ACC112 (cell line): ENCODE measurements around the gene HHIPL1.

Source experiments
- H2AFZ ChIP-seq: fragments of 200-600 bp; sonication (generic); one replicate; pipeline ENCODE4 v1.6.0; 2017; ENCODE audit warnings: antibody characterized with exemption, low read length; ENCODE audit not compliant: unreplicated experiment
- H3K27ac ChIP-seq: fragments of 200-600 bp; sonication (generic); 2 replicates; pipeline ENCODE4 v1.5.1; 2014; ENCODE audit warnings: low read depth, mild to moderate bottlenecking, antibody characterized with exemption, low read length, moderate library complexity
- H3K27me3 ChIP-seq: fragments of 200-600 bp; sonication (generic); 2 replicates; pipeline ENCODE4 v1.6.1; 2014; ENCODE audit warnings: mild to moderate bottlenecking, antibody characterized with exemption, low read length, moderate library complexity, mixed read lengths; ENCODE audit not compliant: insufficient read depth
- H3K36me3 ChIP-seq: fragments of 200-600 bp; sonication (generic); 2 replicates; pipeline ENCODE4 v1.6.1; 2016; ENCODE audit warnings: mild to moderate bottlenecking, antibody characterized with exemption, low read length, moderate library complexity, mixed read lengths; ENCODE audit not compliant: insufficient read depth
- H3K4me1 ChIP-seq: fragments of 200-600 bp; sonication (generic); one replicate; pipeline ENCODE4 v1.6.1; 2016; ENCODE audit warnings: low read length, mixed read lengths; ENCODE audit not compliant: insufficient read depth, unreplicated experiment, control insufficient read depth
- H3K4me3 ChIP-seq: fragments of 200-600 bp; sonication (generic); 2 replicates; pipeline ENCODE4 v1.5.1; 2014; ENCODE audit warnings: mild to moderate bottlenecking, low read depth, low read length
- H3K79me2 ChIP-seq: fragments of 200-600 bp; sonication (generic); one replicate; pipeline ENCODE4 v1.6.0; 2016; ENCODE audit warnings: low read length; ENCODE audit not compliant: control insufficient read depth, unreplicated experiment, insufficient read depth

Gene HHIPL1

GRCh38 chr14:99704037-99704436 lies 59.1 kb downstream of the HHIPL1 start:
- Histone ChIP-seq H2AFZ (no peak overlapping the region), H3K36me3 (no peaks in the 10 kb centered on the region), H3K4me3 (no peak overlapping the region), H3K27me3 (peaks cover 11% of the 10 kb centered on the region; the same call in 1 of the 2 replicates), H3K27ac (no peak overlapping the region), H3K4me1 (no peaks in the 10 kb centered on the region), H3K79me2 (no peaks in the 10 kb centered on the region)

GRCh38 chr14:99706107-99706900 lies 61.4 kb downstream of the HHIPL1 start:
- H3K36me3 ChIP-seq = no peaks in the 10 kb centered on the region

DNA sequence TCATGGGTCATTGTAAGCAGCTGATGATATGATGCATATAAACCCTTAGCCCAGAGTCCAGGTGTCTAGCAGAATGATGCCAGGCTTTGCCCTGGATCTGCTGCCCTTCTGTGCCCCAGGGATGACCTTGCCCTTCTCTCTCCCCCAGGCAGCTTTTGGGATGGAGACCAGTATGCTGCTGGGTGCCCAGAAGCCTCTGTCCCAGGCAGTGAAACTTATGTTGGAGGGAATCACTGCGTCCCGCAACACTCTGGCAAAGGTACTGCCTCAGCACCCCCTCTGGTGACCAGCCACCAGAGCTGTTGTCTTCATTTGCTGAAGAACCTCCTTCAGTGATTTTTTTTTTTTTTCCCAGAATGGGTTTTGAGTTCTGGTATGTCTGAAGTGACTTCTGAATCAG lies 62.5 kb downstream of the HHIPL1 start:
- no peaks in the 10 kb centered on the region for H3K79me2 ChIP-seq
- no peak overlapping the region for H3K27ac ChIP-seq
- no peaks in the 10 kb centered on the region for H3K36me3 ChIP-seq
- H3K4me1 ChIP-seq = no peaks in the 10 kb centered on the region
- peaks cover 44% of the 10 kb centered on the region for H3K27me3 ChIP-seq
- H2AFZ ChIP-seq = no peak overlapping the region
- no peak overlapping the region for H3K4me3 ChIP-seq

More at GRCh38 chr14:99706107-99706900, 61.4 kb downstream of the HHIPL1 start:
- Histone ChIP-seq H3K4me1 (no peaks in the 10 kb centered on the region), H2AFZ (no peak overlapping the region), H3K79me2 (no peaks in the 10 kb centered on the region), H3K27me3 (peaks cover 33% of the 10 kb centered on the region), H3K27ac (no peak overlapping the region), H3K4me3 (no peak overlapping the region)

- Histone ChIP-seq H3K4me3 (no peak overlapping the region), H3K36me3 (no peaks in the 10 kb centered on the region), H3K27me3 (peaks cover 49% of the 10 kb centered on the region), H3K27ac (no peak overlapping the region), H2AFZ (no peak overlapping the region), H3K4me1 (no peaks in the 10 kb centered on the region), H3K79me2 (no peaks in the 10 kb centered on the region)
Observed at GRCh38 chr14:99707921-99708320, 63.0 kb downstream of the HHIPL1 start.

GRCh38 chr14:99708449-99708848 lies 63.5 kb downstream of the HHIPL1 start:
- Histone ChIP-seq H3K79me2 (no peaks in the 10 kb centered on the region), H3K4me3 (no peak overlapping the region), H2AFZ (no peak overlapping the region), H3K36me3 (no peaks in the 10 kb centered on the region), H3K27ac (no peak overlapping the region), H3K4me1 (no peaks in the 10 kb centered on the region), H3K27me3 (peaks cover 50% of the 10 kb centered on the region)

- Histone ChIP-seq H3K27ac (no peak overlapping the region), H2AFZ (no peak overlapping the region), H3K79me2 (no peaks in the 10 kb centered on the region), H3K36me3 (no peaks in the 10 kb centered on the region), H3K4me1 (no peaks in the 10 kb centered on the region), H3K4me3 (no peak overlapping the region), H3K27me3 (peaks cover 45% of the 10 kb centered on the region)
Observed at GRCh38 chr14:99713972-99714371, 69.0 kb downstream of the HHIPL1 start.

DNA sequence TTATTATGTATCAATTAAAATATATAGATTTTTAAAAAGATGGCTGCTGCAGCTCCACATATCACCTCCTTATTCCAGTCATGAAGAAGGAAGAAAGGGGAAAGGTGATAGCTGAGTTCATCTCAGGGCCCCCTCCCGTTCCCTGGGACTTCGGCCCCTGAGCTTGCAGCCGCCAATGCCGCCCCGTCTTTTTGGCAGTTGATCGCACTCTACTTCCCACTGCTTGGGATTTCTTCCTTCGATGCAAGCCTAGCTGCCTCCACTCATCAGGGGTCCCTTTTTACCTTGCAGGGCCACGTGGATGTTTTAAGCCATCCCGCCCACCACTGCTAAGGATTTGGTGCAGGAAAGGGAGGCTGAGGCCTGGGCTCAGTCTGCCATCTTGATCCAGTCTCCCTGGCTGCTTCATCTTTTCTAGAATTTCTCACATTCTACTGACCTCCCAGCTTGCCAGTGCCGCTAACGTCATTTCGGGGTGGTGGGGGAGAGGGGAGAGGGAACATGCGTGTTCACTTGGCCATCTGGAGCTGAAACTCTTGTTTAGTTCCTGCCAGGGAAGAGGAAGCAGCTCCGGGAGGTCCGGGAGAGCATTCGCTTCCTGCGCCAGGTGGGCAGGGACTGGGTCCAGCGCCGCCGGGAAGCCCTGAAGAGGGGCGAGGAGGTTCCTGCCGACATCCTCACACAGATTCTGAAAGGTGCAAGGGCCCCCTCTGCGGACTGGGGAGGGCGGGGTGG lies 70.5 kb downstream of the HHIPL1 start:
- Histone ChIP-seq H3K36me3 (no peaks in the 10 kb centered on the region), H3K4me1 (no peaks in the 10 kb centered on the region), H3K4me3 (no peak overlapping the region), H2AFZ (no peak overlapping the region), H3K79me2 (no peaks in the 10 kb centered on the region), H3K27ac (no peak overlapping the region), H3K27me3 (peaks cover 31% of the 10 kb centered on the region)

- peaks cover 22% of the 10 kb centered on the region for H3K27me3 ChIP-seq
- H3K36me3 ChIP-seq = no peaks in the 10 kb centered on the region
- no peaks in the 10 kb centered on the region for H3K79me2 ChIP-seq
- no peak overlapping the region for H2AFZ ChIP-seq
- H3K27ac ChIP-seq = no peak overlapping the region
- H3K4me3 ChIP-seq = no peak overlapping the region
- no peaks in the 10 kb centered on the region for H3K4me1 ChIP-seq
Observed at GRCh38 chr14:99716091-99716849, 71.3 kb downstream of the HHIPL1 start.

GRCh38 chr14:99716850-99717681 lies 72.1 kb downstream of the HHIPL1 start:
- H3K4me3 ChIP-seq = no peak overlapping the region
- H3K79me2 ChIP-seq = no peaks in the 10 kb centered on the region
- no peaks in the 10 kb centered on the region for H3K36me3 ChIP-seq
- no peak overlapping the region for H3K27ac ChIP-seq
- no peaks in the 10 kb centered on the region for H3K4me1 ChIP-seq
- H3K27me3 ChIP-seq = peaks cover 14% of the 10 kb centered on the region
- no peak overlapping the region for H2AFZ ChIP-seq

GRCh38 chr14:99717682-99718013 lies 72.7 kb downstream of the HHIPL1 start:
- Histone ChIP-seq H3K4me1 (no peaks in the 10 kb centered on the region), H2AFZ (no peak overlapping the region), H3K79me2 (no peaks in the 10 kb centered on the region), H3K27me3 (peaks cover 9% of the 10 kb centered on the region; the same call in 1 of the 2 replicates), H3K4me3 (no peak overlapping the region), H3K27ac (no peak overlapping the region), H3K36me3 (no peaks in the 10 kb centered on the region)
